CD4-positive, alpha-beta T cell (primary cell): Measurements from ENCODE around the gene DCLK1. TPM values are rescaled to one million over a fixed set of nuclear protein-coding genes. Genes with fewer than 3 reads are reported as not detected.

Source experiments
- ATAC-seq: fragments of 200-7000 bp; cut with Tn5 transposase; one replicate; pipeline ENCODE4 v1.10.0; 2022; ENCODE audit warnings: mild to moderate bottlenecking; ENCODE audit not compliant: poor library complexity
- CTCF ChIA-PET: fragments of 350-600 bp; sonication (Branson Sonifier 250); formaldehyde crosslinking; loops from one replicate; lab custom pipeline; 2021; ENCODE audit warnings: antibody characterized with exemption, inconsistent platforms; lab: Charles Lee
- POLR2A ChIA-PET: fragments of 350-600 bp; sonication (Branson Sonifier 250); formaldehyde crosslinking; loops from one replicate; lab custom pipeline; 2021; ENCODE audit warnings: antibody characterized with exemption, inconsistent platforms; lab: Charles Lee
- DNase-seq, 14 experiments: peaks; one replicate each; pipeline ENCODE4 v3.0.0-alpha.2; 2013 to 2020; ENCODE audit warnings: mixed read lengths in 2 of 14
- H3K27ac ChIP-seq, 2 donors: one replicate each; pipeline versions ENCODE4 v1.5.1 to v1.7.0; 2013; ENCODE audit warnings: low read length in 2 of 2, low read depth in 1 of 2, mild to moderate bottlenecking in 1 of 2
- H3K27me3 ChIP-seq, 2 experiments: 1 replicate in 1 of 2; 2 replicates in 1 of 2; pipeline versions ENCODE4 v1.6.1 to v1.7.0; 2013; ENCODE audit warnings: low read length in 2 of 2, control low read depth in 1 of 2, mild to moderate bottlenecking in 1 of 2, moderate library complexity in 1 of 2; ENCODE audit not compliant: insufficient read depth in 2 of 2, control insufficient read depth in 1 of 2
- H3K36me3 ChIP-seq: one replicate; pipeline ENCODE4 v1.6.1; 2013; ENCODE audit warnings: low read length, control low read depth; ENCODE audit not compliant: insufficient read depth
- H3K4me1 ChIP-seq: one replicate; pipeline ENCODE4 v1.6.1; 2013; ENCODE audit warnings: low read length, control low read depth; ENCODE audit not compliant: insufficient read depth
- H3K4me3 ChIP-seq: one replicate; pipeline ENCODE4 v1.5.1; 2013; ENCODE audit warnings: mild to moderate bottlenecking, low read length, moderate library complexity
- H3K9me3 ChIP-seq, 2 experiments: 1 replicate in 1 of 2; 2 replicates in 1 of 2; pipeline versions ENCODE4 v1.6.1 to v1.7.0; 2013; ENCODE audit warnings: low read length in 2 of 2, mild to moderate bottlenecking in 2 of 2, control low read depth in 1 of 2, moderate library complexity in 1 of 2; ENCODE audit not compliant: control insufficient read depth in 1 of 2, insufficient read depth in 1 of 2
- H3K27ac Mint-ChIP-seq: one replicate; pipeline ENCODE4 v1.8.0; 2020; ENCODE audit warnings: mixed read lengths
- H3K27me3 Mint-ChIP-seq: one replicate; pipeline ENCODE4 v1.8.0; 2021; ENCODE audit warnings: mixed read lengths
- H3K36me3 Mint-ChIP-seq: one replicate; pipeline ENCODE4 v1.8.0; 2021; ENCODE audit warnings: low read depth, mixed read lengths
- H3K4me1 Mint-ChIP-seq: one replicate; pipeline ENCODE4 v1.8.0; 2021; ENCODE audit warnings: low read depth, mixed read lengths
- H3K4me3 Mint-ChIP-seq: one replicate; pipeline ENCODE4 v1.8.0; 2020; ENCODE audit warnings: mild to moderate bottlenecking, mixed read lengths
- H3K9me3 Mint-ChIP-seq: one replicate; pipeline ENCODE4 v1.8.0; 2020; ENCODE audit warnings: mixed read lengths
- CTCF ChIP-seq: fragments of 200-600 bp; IDR thresholded peaks from one replicate; pipeline ENCODE4 v1.8.0; 2022; ENCODE audit warnings: antibody characterized with exemption, mild to moderate bottlenecking
- intact Hi-C, 2 experiments: fragments of 100-400 bp; cut with DNase I in 1 of 2; cut with micrococcal nuclease in 1 of 2; formaldehyde crosslinking; loops; one replicate each; pipeline versions ENCODE4 v1.15.1 to v1.9.0; 2023 to 2025; cut with DNase I, micrococcal nuclease
- total RNA-seq, 174 experiments: library from RNA in 2 of 174; stranded (reverse) in 2 of 174; gene quantifications; one replicate each; pipeline ENCODE4 v1.2.3 and lab custom pipeline; 2021 to 2026

Gene DCLK1
- total RNA-seq, 2 experiments from 2014 or later: not detected

GRCh38 chr13:35993686-35994085 is 137.5 kb downstream of the DCLK1 start:
- no peak overlapping the region for H3K4me3 ChIP-seq
- no peaks in the 10 kb centered on the region for H3K4me1 ChIP-seq
- no peaks in the 10 kb centered on the region for H3K4me1 Mint-ChIP-seq
- H3K36me3 Mint-ChIP-seq: no peaks in the 10 kb centered on the region
- DNase-seq: no peak
- H3K4me3 Mint-ChIP-seq: no peak overlapping the region
- H3K27me3 ChIP-seq: no peaks in the 10 kb centered on the region
- peaks cover 2% of the 10 kb centered on the region for H3K9me3 Mint-ChIP-seq
- H3K27me3 Mint-ChIP-seq: no peaks in the 10 kb centered on the region
- no peak for ATAC-seq
- intact Hi-C loops: no loop called here
- CTCF ChIA-PET: no interaction called here
- no peak for TF ChIP-seq CTCF
- no peaks in the 10 kb centered on the region for H3K9me3 ChIP-seq
- POLR2A ChIA-PET: interaction anchor here (0.6 kb wide), 1 partner anchor 49 kb away, joined by 6 read pairs; no protein-coding TSS in a partner anchor
- H3K36me3 ChIP-seq: no peaks in the 10 kb centered on the region
- H3K27ac ChIP-seq: no peak overlapping the region
- H3K27ac Mint-ChIP-seq: no peak overlapping the region

- DNase-seq (no peak), ATAC-seq (no peak)
- Mint-ChIP-seq H3K9me3 (peaks cover 2% of the 10 kb centered on the region), H3K4me1 (no peaks in the 10 kb centered on the region), H3K27ac (no peak overlapping the region), H3K36me3 (no peaks in the 10 kb centered on the region), H3K27me3 (no peaks in the 10 kb centered on the region), H3K4me3 (no peak overlapping the region)
- Histone ChIP-seq H3K4me1 (no peaks in the 10 kb centered on the region), H3K27ac (no peak overlapping the region), H3K9me3 (peaks cover 0 to 3% of the 10 kb centered on the region in 2 experiments), H3K27me3 (no peaks in the 10 kb centered on the region), H3K36me3 (no peaks in the 10 kb centered on the region), H3K4me3 (no peak overlapping the region)
- no peak for TF ChIP-seq CTCF
- CTCF ChIA-PET: no interaction called here
- intact Hi-C loops: no loop called here
- POLR2A ChIA-PET: no interaction called here
Measured at GRCh38 chr13:35992964-35993363, 138.2 kb downstream of the DCLK1 start.

GRCh38 chr13:35990196-35990595 is 141.0 kb downstream of the DCLK1 start:
- Mint-ChIP-seq H3K4me1 (no peaks in the 10 kb centered on the region), H3K36me3 (no peaks in the 10 kb centered on the region), H3K4me3 (no peak overlapping the region), H3K27ac (no peak overlapping the region), H3K27me3 (no peaks in the 10 kb centered on the region), H3K9me3 (peaks cover 2% of the 10 kb centered on the region)
- intact Hi-C loops: no loop called here
- DNase-seq (no peak), ATAC-seq (no peak)
- H3K27ac ChIP-seq: no peak overlapping the region
- H3K9me3 ChIP-seq: peaks cover 0 to 5% of the 10 kb centered on the region in 2 experiments
- ChIA-PET POLR2A (no interaction called here), CTCF (no interaction called here)
- no peak overlapping the region for H3K4me3 ChIP-seq
- no peaks in the 10 kb centered on the region for H3K36me3 ChIP-seq
- H3K27me3 ChIP-seq: no peaks in the 10 kb centered on the region
- no peaks in the 10 kb centered on the region for H3K4me1 ChIP-seq
- TF ChIP-seq CTCF: no peak
